IMR-90 (cell line): ENCODE results near the gene MFSD2B. TPM values are rescaled to one million over a fixed set of nuclear protein-coding genes. Genes with fewer than 3 reads are reported as not detected.

Experiments used
- ATAC-seq: fragments of 200-7000 bp; cut with Tn5 transposase; 2 replicates; pipeline ENCODE4 v1.9.1; 2020; ENCODE audit warnings: low read depth, mild to moderate bottlenecking, moderate library complexity
- BruUV-seq: library from RNA; stranded (reverse); fragments of 400-500 nt; replicated peaks from 2 replicates; lab custom pipeline; 2021; lab: Mats Ljungman, UMichigan
- CTCF ChIA-PET: fragments of 300-600 bp; formaldehyde crosslinking; extraction: SDS; loops from one replicate; lab custom pipeline; 2021; ENCODE audit warnings: antibody characterized with exemption; lab: Yijun Ruan, JAX
- POLR2A ChIA-PET: fragments of 300-600 bp; sonication (Branson Sonifier 250); formaldehyde crosslinking; loops from one replicate; lab custom pipeline; 2022; ENCODE audit warnings: antibody characterized with exemption; ENCODE audit not compliant: unreplicated experiment; lab: Charles Lee
- DNase-seq: peaks from one replicate; pipeline ENCODE4 v3.0.0; 2013
- H2AFZ ChIP-seq: replicated peaks from 2 replicates; pipeline ENCODE3; 2013; ENCODE audit warnings: low read length, mild to moderate bottlenecking; ENCODE audit not compliant: poor library complexity
- H2AK5ac ChIP-seq: 2 replicates; pipeline ENCODE4 v1.6.1; 2013; ENCODE audit warnings: low read depth, low read length, inconsistent platforms
- H2AK9ac ChIP-seq: replicated peaks from 2 replicates; pipeline ENCODE3; 2013; ENCODE audit warnings: mild to moderate bottlenecking, low read depth, low read length, moderate library complexity; ENCODE audit not compliant: poor library complexity
- H2BK120ac ChIP-seq: 2 replicates; pipeline ENCODE4 v1.6.1; 2013; ENCODE audit warnings: low read depth, low read length, inconsistent platforms
- H2BK15ac ChIP-seq: 3 replicates; pipeline ENCODE4 v1.6.1; 2013; ENCODE audit warnings: low read depth, low read length, inconsistent platforms
- H2BK20ac ChIP-seq: 2 replicates; pipeline ENCODE4 v1.6.1; 2013; ENCODE audit warnings: low read depth, mild to moderate bottlenecking, inconsistent platforms, low read length, moderate library complexity
- H2BK5ac ChIP-seq: 2 replicates; pipeline ENCODE4 v1.6.1; 2013; ENCODE audit warnings: mild to moderate bottlenecking, low read depth, low read length, inconsistent platforms; ENCODE audit not compliant: poor library complexity, severe bottlenecking
- H3K14ac ChIP-seq: replicated peaks from 2 replicates; pipeline ENCODE4 v1.6.1; 2013; ENCODE audit warnings: low read depth, low read length, inconsistent platforms
- H3K18ac ChIP-seq: 2 replicates; pipeline ENCODE4 v1.6.1; 2013; ENCODE audit warnings: low read depth, low read length, control low read depth
- H3K23ac ChIP-seq: 2 replicates; pipeline ENCODE4 v1.6.1; 2013; ENCODE audit warnings: low read depth, low read length, inconsistent platforms
- H3K27ac ChIP-seq: 2 replicates; pipeline ENCODE4 v1.5.1; 2013; ENCODE audit warnings: mild to moderate bottlenecking, control low read depth, low read length; ENCODE audit not compliant: insufficient read depth
- H3K27me3 ChIP-seq: 2 replicates; pipeline ENCODE4 v1.6.1; 2013; ENCODE audit warnings: low read length; ENCODE audit not compliant: control insufficient read depth, insufficient read depth
- H3K36me3 ChIP-seq: 2 replicates; pipeline ENCODE4 v1.6.1; 2013; ENCODE audit warnings: low read length, mixed read lengths; ENCODE audit not compliant: control insufficient read depth, insufficient read depth
- H3K4ac ChIP-seq: 2 replicates; pipeline ENCODE4 v1.6.1; 2013; ENCODE audit warnings: low read depth, low read length, inconsistent platforms
- H3K4me1 ChIP-seq: 2 replicates; pipeline ENCODE4 v1.6.1; 2013; ENCODE audit warnings: low read length, mixed read lengths; ENCODE audit not compliant: control insufficient read depth, insufficient read depth
- H3K4me2 ChIP-seq: 2 replicates; pipeline ENCODE4 v1.6.1; 2013; ENCODE audit warnings: low read depth, mild to moderate bottlenecking, control low read depth, low read length, moderate library complexity
- H3K4me3 ChIP-seq: 2 replicates; pipeline ENCODE4 v1.5.1; 2013; ENCODE audit warnings: low read depth, mild to moderate bottlenecking, control low read depth, low read length, moderate library complexity; ENCODE audit not compliant: insufficient read depth
- H3K56ac ChIP-seq: 2 replicates; pipeline ENCODE4 v1.6.1; 2013; ENCODE audit warnings: low read length, inconsistent platforms; ENCODE audit not compliant: insufficient read depth; ENCODE audit errors: extremely low read depth
- H3K79me1 ChIP-seq, 2 experiments: 2 replicates each; pipeline ENCODE4 v1.6.1; 2013; ENCODE audit warnings: low read length in 2 of 2, inconsistent platforms in 1 of 2, low read depth in 1 of 2
- H3K9ac ChIP-seq: 2 replicates; pipeline ENCODE4 v1.6.1; 2013; ENCODE audit warnings: low read depth, low read length, control low read depth
- H3K9me1 ChIP-seq: 2 replicates; pipeline ENCODE4 v1.6.1; 2013; ENCODE audit warnings: low read length, inconsistent platforms; ENCODE audit not compliant: insufficient read depth
- H3K9me3 ChIP-seq: 2 replicates; pipeline ENCODE4 v1.6.1; 2013; ENCODE audit warnings: low read length; ENCODE audit not compliant: control insufficient read depth, insufficient read depth
- H4K20me1 ChIP-seq: 2 replicates; pipeline ENCODE4 v1.6.1; 2013; ENCODE audit warnings: low read length, inconsistent platforms; ENCODE audit not compliant: insufficient read depth
- H4K5ac ChIP-seq: 2 replicates; pipeline ENCODE4 v1.6.1; 2013; ENCODE audit warnings: mild to moderate bottlenecking, low read depth, low read length, control low read depth
- H4K8ac ChIP-seq, 2 experiments: 2 replicates each; pipeline ENCODE4 v1.6.1; 2013; ENCODE audit warnings: low read depth in 2 of 2, low read length in 2 of 2, control low read depth in 1 of 2, inconsistent platforms in 1 of 2
- H4K91ac ChIP-seq: 2 replicates; pipeline ENCODE4 v1.6.1; 2013; ENCODE audit warnings: low read depth, low read length, inconsistent platforms; ENCODE audit not compliant: insufficient read depth
- BHLHE40 ChIP-seq: fragments of 150-350 bp; IDR thresholded peaks from 2 replicates; pipeline ENCODE4 v1.6.1; 2016; ENCODE audit warnings: mild to moderate bottlenecking, low read depth, low read length
- CHD1 ChIP-seq: IDR thresholded peaks from 2 replicates; pipeline ENCODE4 v1.6.1; 2012; ENCODE audit warnings: low read depth, low read length, improper control_type of control experiment
- MAFK ChIP-seq: IDR thresholded peaks from 2 replicates; pipeline ENCODE4 v1.6.1; 2012; ENCODE audit warnings: low read depth, low read length, improper control_type of control experiment
- MXI1 ChIP-seq: IDR thresholded peaks from 2 replicates; pipeline ENCODE4 v1.6.1; 2012; ENCODE audit warnings: low read depth, mild to moderate bottlenecking, low read length, moderate library complexity, borderline replicate concordance
- RAD21 ChIP-seq: IDR thresholded peaks from 2 replicates; pipeline ENCODE4 v1.6.1; 2012; ENCODE audit warnings: low read length, improper control_type of control experiment
- RCOR1 ChIP-seq: IDR thresholded peaks from 2 replicates; pipeline ENCODE4 v1.6.1; 2012; ENCODE audit warnings: mild to moderate bottlenecking, low read length, improper control_type of control experiment; ENCODE audit not compliant: insufficient replicate concordance
- SMC3 ChIP-seq: fragments of 150-350 bp; IDR thresholded peaks from 2 replicates; pipeline ENCODE4 v1.6.1; 2016; ENCODE audit warnings: low read depth, mild to moderate bottlenecking, antibody characterized with exemption, low read length, moderate library complexity
- USF2 ChIP-seq: fragments of 150-350 bp; IDR thresholded peaks from 2 replicates; pipeline ENCODE4 v1.6.1; 2017; ENCODE audit warnings: mild to moderate bottlenecking, antibody characterized with exemption, low read length, low read depth
- WGBS, 2 experiments: methylation state at CpG; one replicate each; pipeline versions ENCODE4 v1.1.5 to v1.1.7; 2013; ENCODE audit warnings: missing lambda C conversion rate in 2 of 2; ENCODE audit not compliant: insufficient read length in 1 of 2; ENCODE audit errors: extremely low coverage in 2 of 2; 5-methylcytosine and 5-hydroxymethylcytosine counted together
- dilution Hi-C: fragments of 300-500 bp; cut with HindIII; formaldehyde crosslinking; loops from one replicate; pipeline ENCODE4 v1.14.3; 2018; ENCODE audit warnings: low sequenced_read_pairs; ENCODE audit not compliant: unreplicated experiment
- in situ Hi-C: fragments of 300-500 bp; cut with MboI; formaldehyde crosslinking; loops from 3 replicates; pipeline ENCODE4 v1.14.3; 2019; ENCODE audit warnings: low sequenced_read_pairs, inconsistent platforms, mixed read lengths
- intact Hi-C: fragments of 100-400 bp; cut with micrococcal nuclease; formaldehyde crosslinking; loops from 2 replicates; pipeline ENCODE4 v1.10.0; 2022
- polyA plus RNA-seq, 3 experiments: library from polyadenylated mRNA; depleted of rRNA; stranded (reverse); fragments of >200 nt; gene quantifications; 2 replicates each; pipeline ENCODE4 v1.2.3, GENCODE V29; 2012; ENCODE audit warnings: low replicate concordance in 1 of 3
- total RNA-seq: library from RNA; depleted of rRNA; stranded (reverse); fragments of >200 nt; gene quantifications from 2 replicates; pipeline ENCODE4 v1.2.3, GENCODE V29; 2012

Gene MFSD2B
- total and polyA plus RNA-seq, 2 of the 4 experiments (the other 2 are of a cell fraction), result 0.05 TPM; not detected in 1

GRCh38 chr2:24009680-24010476 lies at the start of gene MFSD2B (continued):
- TF ChIP-seq SMC3, result no peak
- no peak for TF ChIP-seq CHD1
- TF ChIP-seq MXI1, result no peak
- TF ChIP-seq BHLHE40, result no peak

- TF ChIP-seq MAFK, result no peak
- TF ChIP-seq RAD21, result no peak
- no peak for TF ChIP-seq SMC3
- TF ChIP-seq RCOR1, result no peak
- TF ChIP-seq USF2, result no peak
- H2AFZ ChIP-seq, result no peak overlapping the region
- no peak overlapping the region; the same call in 1 of the 2 replicates for H2AK5ac ChIP-seq
- ChIA-PET CTCF (no interaction called here), POLR2A (no interaction called here)
- no peak overlapping the region for H3K18ac ChIP-seq
- no peak overlapping the region for H3K56ac ChIP-seq
- peaks cover 2% of the 10 kb centered on the region; the same call in 1 of the 2 replicates for H3K9me1 ChIP-seq
- no peak overlapping the region for H2BK5ac ChIP-seq
- peaks cover 7% of the 10 kb centered on the region; the same call in 1 of the 2 replicates for H3K36me3 ChIP-seq
- no peak overlapping the region for H3K4me2 ChIP-seq
- H3K23ac ChIP-seq, result no peak overlapping the region
- in situ Hi-C loops (no loop called here), intact Hi-C loops (no loop called here), dilution Hi-C loops (no loop called here)
- no peak overlapping the region for H3K9ac ChIP-seq
- H3K27me3 ChIP-seq, result no peaks in the 10 kb centered on the region
- no peak overlapping the region for H2BK120ac ChIP-seq
- no peak overlapping the region for H4K8ac ChIP-seq
- H2AK9ac ChIP-seq, result no peak overlapping the region
- H4K91ac ChIP-seq, result no peak overlapping the region
- ATAC-seq, result no peak
- no peak overlapping the region for H3K14ac ChIP-seq
- H3K4ac ChIP-seq, result no peak overlapping the region
- DNase-seq, result no peak
- no peak overlapping the region for H3K4me3 ChIP-seq
- TSS peak; percentile 18 for BruUV-seq
- WGBS, 2 experiments, result no CpG with 5 or more reads among the region's 4 CpGs
- no peak overlapping the region for H3K27ac ChIP-seq
- peaks cover 9% of the 10 kb centered on the region in 2 experiments for H3K79me1 ChIP-seq
- no peaks in the 10 kb centered on the region for H3K9me3 ChIP-seq
- no peaks in the 10 kb centered on the region for H3K4me1 ChIP-seq
- H4K5ac ChIP-seq, result no peak overlapping the region
- H2BK20ac ChIP-seq, result no peak overlapping the region
- no peak overlapping the region for H2BK15ac ChIP-seq
- no peaks in the 10 kb centered on the region; the same call in 1 of the 2 replicates for H4K20me1 ChIP-seq
Observed at GRCh38 chr2:23967846-23968245, 42.0 kb upstream of the MFSD2B start.
